DMS79 (cell line): ENCODE results near the gene NOL9.
"Not testable (repeated sequence)": the region's sequence is repeated elsewhere in the genome, so short reads cannot be mapped to it uniquely, and the experiment has no call there.

ENCODE experiments used
- DNase-seq: peaks from one replicate; lab custom pipeline; 2025; lab: John Stamatoyannopoulos, UW

Gene NOL9

DNA sequence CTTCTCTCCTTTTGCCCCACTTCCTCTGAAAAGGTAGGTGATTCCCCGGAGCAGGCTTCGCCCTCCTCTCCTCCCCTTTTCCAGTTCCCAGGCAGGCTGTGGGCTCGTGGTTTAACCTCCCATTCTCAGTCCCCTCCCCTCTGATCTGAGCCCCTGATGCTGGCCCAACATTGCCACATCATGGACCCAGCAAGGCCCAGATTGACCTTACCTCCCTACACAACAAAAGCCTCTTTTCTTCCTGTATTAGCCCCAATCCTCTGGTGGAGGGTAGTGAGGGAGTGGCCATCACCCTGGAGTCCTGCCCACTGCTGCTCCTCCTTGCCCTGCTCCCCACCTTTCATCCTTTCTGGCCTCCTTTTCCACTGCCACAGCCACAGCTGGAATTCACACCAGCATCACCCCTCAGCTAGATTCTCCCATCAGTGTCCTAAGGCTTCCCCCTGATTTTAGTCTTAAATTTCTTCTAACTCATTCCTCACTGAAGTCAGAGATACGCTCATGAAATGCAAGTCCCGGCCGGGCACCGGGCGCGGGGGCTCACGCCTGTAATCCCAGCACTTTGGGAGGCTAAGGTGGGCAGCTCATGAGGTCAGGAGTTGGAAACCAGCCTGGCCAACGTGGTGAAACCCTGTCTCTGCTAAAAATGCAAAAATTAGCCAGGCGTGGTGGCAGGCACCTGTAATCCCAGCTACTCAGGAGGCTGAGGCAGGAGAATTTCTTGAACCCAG is 18.5 kb upstream of the NOL9 start:
- DNase-seq = no peak

- DNase-seq = no peak
Measured at GRCh38 chr1:6570987-6571386, 16.7 kb upstream of the NOL9 start.

DNA sequence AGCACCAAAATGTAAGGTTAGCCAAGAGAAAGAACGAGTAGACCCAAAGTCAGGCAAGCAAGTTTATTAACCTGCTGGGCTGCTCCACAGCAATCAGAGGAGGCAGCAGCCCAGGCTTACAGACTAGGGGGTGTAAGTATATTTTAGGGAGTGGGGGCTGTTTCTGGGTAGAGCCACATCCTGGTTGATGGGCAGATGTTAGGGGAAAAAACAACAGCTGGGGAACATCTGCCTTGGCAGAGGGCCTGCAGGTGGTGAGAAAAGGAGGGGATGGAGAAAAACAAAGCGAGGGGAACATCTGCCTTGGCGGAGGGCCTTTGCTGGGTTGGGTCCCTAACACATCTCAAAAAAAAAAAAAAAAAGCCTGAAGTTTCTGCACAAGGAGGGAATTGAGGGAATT is 15.8 kb upstream of the NOL9 start:
- DNase-seq = no peak

GRCh38 chr1:6569033-6569432 is 14.7 kb upstream of the NOL9 start:
- no peak for DNase-seq

DNA sequence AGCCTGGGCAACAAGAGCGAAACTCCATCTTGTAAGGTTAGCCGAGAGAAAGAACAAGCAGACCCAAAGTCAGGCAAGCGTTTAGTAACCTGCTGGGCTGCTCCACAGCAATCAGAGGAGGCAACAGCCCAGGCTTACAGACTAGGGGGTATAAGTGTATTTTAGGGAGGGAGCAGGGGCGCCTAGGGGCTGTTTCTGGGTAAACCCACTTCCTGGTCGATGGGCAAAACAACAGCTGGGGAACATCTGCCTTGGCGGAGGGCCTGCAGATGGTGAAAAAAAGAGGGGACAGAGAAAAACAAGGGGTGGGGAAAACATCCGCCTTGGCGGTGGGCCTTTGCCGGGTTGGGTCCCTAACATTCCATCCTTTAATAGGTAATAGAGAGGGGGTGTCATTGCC is 6.0 kb upstream of the NOL9 start:
- no peak for DNase-seq

DNA sequence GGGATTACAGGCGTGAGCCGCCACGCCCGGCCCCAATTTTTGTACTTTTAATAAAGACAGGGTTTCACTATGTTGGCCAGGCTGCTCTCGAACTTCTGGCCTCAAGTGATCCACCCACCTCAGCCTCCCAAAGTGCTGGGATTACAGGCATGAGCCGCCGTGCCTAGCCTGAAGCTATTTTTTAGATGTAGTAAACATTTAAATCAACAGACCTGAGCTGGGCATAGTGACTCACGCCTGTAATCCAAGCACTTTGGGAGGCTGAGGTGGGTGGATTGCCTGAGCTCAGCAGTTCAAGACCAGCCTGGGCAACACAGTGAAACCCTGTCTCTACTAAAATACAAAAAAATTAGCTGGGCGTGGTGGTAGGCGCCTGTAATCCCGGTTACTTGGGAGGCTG is 4.8 kb upstream of the NOL9 start:
- DNase-seq = not testable (repeated sequence)

DNA sequence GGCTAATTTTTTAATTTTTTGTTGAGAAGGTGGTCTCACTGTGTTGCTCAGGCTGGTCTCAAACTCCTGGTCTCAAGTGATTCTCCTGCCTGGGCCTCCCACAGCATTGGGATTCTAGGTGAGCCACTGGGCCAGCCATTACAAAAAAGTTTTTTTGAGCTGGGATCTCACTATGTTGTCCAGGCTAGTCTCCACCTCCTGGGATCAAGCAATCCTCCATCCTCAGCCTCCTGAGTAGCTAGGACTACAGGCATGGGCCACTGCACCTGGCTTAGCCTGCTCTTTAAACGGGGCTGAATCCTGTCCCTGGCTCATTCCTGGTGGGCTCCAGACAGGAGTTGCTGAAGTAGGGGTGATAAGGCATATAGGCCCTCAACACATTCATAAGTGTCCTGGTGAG is 3.3 kb upstream of the NOL9 start:
- no peak for DNase-seq

DNA sequence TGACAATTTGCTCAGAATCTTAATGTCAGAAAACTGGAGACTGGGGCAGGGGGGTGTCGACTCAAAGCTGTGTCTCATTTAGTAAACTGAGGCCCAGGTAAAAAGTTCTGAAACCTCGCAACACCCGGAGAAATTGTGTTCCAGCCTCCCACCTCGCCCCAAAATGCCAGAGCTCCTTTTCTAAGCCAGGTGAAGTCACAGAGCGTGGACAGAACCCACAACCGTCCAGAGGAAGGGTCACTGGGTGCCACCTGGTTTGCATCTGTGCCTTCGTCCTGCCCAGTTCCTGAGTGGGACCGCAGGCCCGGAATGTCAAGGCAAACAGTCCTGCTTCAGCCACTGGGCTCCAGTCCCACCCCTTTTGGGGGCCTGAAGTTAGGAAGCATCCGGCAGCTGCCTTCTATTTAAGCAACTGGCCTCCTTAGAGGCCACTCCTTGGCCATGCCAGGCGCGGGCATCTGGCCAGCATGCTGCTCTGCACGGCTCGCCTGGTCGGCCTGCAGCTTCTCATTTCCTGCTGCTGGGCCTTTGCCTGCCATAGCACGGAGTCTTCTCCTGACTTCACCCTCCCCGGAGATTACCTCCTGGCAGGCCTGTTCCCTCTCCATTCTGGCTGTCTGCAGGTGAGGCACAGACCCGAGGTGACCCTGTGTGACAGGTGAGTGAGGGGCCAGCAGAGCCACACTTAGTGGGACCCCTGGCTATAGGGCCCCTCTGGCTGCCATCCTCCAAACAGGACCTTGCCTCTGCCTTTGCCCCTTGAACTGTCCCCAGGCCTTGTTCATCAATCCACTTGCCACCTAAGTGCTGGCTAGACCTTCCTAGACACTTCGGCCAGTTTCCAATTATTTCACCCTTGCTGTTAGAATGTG is 830 bp upstream of the NOL9 start, which contains the start of gene TAS1R1:
Gene TAS1R1, plus strand, starts transcription at position 401 of the 872 bp plus-strand sequence. Its CDS starts 67 bp downstream, at position 468.
- DNase-seq = no peak

- DNase-seq = no peak
Measured at GRCh38 chr1:6547301-6547700, 7.0 kb downstream of the NOL9 start.

- DNase-seq = no peak
Measured at GRCh38 chr1:6546326-6546725, 8.0 kb downstream of the NOL9 start.

GRCh38 chr1:6545276-6546112 is 8.8 kb downstream of the NOL9 start:
- no peak for DNase-seq

DNA sequence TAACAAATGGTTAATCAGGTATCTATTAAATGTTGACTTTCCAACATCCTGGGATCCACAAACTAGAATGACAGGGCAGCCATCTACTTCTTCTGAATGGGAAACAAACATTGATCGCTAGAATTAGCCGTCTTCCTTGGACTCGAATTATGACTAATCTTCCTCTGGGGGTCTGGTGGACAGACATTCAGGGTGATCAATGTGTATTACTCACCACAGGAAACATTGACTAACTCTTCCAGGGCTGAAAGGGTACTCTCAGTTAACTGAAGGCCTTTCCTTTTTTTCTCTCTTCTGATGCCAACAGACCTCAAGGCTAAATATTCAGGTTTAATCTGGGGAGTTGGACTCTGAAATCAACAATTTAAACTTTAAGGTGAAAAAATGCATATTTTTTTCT is 9.5 kb downstream of the NOL9 start:
- no peak for DNase-seq

DNA sequence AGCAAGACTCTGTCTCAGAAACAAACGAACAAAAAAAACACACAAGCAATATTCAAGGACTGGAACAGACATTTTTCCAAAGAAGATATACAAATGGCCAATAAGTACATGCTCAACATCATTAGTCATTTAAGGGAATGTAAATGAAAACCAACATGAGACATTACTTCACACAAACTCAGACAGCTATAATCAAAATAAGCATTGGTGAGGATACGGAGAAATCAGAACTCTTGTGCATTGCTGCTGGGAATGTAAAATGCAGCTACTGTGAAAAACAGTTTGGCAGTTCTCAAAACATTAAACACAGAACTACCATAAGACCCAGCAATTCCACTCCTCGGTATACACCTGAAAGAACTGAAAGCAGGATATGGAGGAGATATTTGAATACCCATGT is 15.4 kb downstream of the NOL9 start:
- no peak for DNase-seq

DNA sequence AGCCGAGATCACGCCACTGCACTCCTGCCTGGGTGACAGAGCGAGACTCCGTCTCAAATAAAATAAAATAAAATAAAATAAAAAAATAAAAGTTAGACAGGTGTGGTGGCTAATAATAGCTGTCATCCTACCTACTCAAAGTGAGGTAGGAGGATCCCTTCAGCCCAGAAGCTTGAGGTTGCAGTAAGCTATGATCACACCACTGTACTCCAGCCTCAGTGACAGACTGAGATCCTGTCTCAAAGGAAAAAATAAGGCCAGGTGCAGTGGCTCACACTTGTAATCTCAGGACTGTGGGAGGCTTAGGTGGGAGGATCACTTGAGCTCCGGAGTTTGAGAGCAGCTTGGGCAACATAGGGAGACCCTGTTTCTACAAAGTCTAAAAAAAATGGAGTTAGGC is 18.0 kb downstream of the NOL9 start:
- DNase-seq = no peak

GRCh38 chr1:6535214-6535613 is 19.1 kb downstream of the NOL9 start:
- DNase-seq = no peak

GRCh38 chr1:6534248-6534822 is 20.0 kb downstream of the NOL9 start:
- DNase-seq = no peak

DNA sequence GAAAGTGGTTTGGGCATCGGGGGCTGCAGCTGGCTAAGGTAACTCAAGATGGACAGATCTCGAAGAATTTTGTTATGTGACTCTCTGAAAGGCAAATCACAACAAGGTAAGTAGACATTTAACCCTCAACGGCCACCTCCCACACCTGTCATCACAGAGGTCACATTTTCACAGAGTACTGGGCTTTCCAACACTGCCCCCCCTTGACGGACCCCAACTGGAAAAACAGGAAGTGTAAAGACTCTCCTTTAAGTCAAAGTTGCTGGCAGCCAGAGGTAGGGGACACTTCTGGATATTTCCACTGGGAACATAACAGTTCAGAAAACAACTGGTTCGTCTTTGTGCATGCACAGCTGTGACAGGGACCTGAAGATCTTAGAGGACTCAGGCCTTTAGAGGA is 22.3 kb downstream of the NOL9 start:
- no peak for DNase-seq

DNA sequence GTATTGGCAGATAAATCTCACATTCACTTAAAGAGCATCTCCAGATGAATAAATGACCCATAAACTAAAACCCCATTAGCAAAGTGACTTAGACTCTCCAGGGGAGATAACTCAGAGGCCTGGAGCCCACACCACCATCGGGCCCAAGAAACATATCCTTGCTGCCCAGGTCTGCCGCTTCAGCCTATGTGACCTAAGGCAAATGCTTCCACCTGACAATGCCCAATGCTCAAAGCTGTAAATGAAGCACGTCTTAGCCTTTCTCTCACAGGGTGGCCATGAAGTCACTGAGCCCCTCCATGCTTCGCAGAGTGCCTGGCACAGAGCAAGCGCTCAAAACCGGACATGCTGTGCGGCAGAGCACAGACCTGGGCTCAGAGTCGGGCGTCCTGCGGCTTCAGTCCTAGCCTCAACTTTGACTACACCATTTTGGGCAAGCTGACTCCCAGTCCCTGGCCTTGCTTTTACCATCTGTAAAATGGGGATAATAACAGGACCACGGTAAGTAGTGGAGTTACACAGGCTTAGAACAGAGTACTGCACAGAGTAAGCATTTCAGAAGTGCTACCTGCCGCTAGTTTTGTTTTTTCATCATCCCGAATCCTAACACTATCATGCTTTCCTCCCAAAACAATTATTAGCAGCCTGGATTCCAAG is 23.7 kb downstream of the NOL9 start:
- no peak for DNase-seq

DNA sequence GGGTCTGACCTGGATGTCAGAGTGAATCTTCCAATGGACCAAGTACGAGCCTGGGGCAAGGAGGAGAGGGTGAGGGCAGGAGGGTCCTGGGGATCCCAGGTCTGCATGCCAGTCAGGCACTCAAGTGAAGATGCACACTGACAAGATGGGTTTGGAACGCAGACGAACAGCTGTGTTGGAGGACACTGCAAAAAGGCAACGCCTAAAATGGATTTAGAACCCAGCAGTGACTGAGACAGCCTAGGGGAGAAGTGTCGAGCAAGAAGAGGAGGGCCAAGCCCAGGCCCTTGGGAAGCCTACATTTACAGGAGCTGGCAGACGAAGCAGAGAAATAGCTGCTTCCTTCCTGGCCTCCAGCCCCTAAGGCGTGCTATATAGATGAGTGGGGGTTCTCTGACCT is 25.8 kb downstream of the NOL9 start:
- no peak for DNase-seq

- no peak for DNase-seq
Measured at GRCh38 chr1:6526316-6526715, 28.0 kb downstream of the NOL9 start.

DNA sequence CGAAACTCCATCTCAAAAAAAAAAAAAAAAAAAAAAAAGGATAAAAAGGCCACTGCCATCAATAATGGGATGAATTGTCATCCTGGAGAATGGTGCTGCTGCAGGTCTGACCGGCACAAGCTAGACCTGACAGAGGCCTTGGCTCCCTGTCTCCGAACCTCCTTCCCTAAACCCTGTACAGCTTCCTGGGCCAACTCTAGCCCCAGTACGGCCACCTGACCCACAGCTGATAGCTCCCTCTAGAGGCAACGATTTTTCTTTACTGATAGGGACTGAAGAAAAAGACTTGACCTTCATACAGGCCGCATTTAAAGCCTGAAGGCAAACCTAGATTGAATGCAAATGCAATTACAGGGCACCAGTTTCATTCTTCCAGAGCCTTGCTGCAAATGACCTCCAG is 30.7 kb downstream of the NOL9 start:
- DNase-seq = no peak

DNA sequence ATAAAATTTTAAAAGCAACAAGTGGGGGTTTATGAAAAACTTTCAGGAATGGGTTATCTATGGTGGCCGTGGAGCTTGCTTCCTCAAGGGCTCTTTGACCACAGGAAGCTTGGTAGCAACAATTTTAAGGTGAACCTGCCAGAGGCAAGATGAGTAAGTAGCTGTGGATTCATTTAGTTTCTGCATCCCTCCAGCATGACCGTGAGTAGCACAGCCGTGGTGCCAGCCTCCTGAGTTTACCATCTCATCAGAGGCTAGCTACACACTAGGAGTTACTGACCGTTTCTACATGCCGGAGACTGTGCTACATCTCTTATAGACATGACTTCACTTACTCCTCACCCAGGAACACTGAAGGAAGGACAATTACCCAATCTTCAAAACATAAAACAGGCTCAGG is 32.8 kb downstream of the NOL9 start:
- no peak for DNase-seq
